GM18868 (cell line): ENCODE data around the gene CUX1.
"Not testable (repeated sequence)": the region's sequence is repeated elsewhere in the genome, so short reads cannot be mapped to it uniquely, and the experiment has no call there.

ENCODE experiments used
- ATAC-seq: cut with Tn5 transposase; IDR thresholded peaks from one replicate; pipeline ENCODE4 v1.9.1; 2021; ENCODE audit warnings: mild to moderate bottlenecking, moderate library complexity; ENCODE audit not compliant: unreplicated experiment

The CUX1 gene

DNA sequence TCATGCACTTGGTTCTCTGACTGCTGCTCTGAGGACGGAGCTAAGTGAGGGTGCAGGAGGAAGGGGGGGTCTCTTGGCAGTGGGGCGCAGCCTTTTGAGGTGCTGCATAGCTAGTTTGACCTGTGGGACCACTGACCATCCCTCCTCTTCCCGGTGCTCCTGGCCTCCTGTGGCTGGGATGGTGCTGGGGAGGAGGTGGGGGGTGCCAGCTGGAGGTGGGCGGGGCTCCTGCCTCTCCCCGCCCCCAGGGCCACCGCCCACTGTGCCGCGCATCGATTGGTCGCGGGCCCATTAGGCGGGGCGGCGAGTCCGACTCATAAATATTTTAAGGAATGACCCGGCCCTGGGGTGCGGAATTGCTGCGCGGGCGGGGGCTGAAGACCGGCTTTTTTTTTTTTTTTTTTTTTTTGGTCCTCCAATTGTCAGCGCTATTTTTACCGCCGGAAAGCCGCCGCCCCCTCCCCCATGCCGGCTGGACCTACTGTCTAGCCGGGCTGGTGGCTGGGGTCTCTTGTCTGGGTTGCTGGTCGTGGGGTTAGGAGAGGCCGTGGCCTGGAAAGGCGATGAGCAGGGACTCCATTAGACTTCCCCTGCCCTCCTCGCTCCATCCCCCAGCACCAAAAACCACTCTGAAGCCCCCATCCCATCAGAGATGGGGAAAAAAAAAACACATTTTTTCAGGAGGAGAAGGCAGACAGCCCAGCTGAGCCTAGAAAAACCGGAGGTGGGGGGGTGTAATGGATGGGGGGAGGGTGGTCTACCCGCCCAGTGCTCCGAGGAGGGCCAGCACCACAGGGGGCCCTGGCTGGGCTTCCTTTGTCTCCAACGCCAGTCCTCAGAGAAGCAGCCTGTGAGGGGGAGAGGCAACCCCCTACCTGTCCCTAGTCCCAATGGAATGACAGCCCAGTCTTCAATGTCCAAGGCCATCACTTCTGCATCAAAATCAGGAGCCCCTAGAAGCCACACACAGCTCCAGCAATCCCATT is 475.7 kb downstream of the CUX1 start:
- ATAC-seq: no peak

DNA sequence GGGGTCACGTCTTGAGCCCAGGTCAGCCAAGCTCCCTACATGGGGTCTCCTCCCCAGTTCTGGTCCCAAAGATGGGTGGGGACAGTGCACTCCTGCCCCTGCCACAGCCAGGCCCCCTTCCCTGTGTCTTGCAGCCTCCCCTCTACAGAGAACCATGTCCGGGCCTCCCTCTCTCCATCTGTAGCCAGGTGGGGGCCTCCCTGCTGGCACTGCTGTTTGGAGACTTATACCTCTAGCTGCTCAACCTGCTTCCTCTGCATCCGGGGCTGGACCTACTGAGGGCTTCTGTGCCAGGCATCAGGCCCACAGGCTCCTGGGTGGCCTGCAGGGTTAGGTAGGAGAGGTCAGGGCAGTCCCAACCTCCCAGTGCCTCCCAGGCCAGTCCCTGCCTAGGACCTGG is 477.2 kb downstream of the CUX1 start:
- ATAC-seq: no peak

DNA sequence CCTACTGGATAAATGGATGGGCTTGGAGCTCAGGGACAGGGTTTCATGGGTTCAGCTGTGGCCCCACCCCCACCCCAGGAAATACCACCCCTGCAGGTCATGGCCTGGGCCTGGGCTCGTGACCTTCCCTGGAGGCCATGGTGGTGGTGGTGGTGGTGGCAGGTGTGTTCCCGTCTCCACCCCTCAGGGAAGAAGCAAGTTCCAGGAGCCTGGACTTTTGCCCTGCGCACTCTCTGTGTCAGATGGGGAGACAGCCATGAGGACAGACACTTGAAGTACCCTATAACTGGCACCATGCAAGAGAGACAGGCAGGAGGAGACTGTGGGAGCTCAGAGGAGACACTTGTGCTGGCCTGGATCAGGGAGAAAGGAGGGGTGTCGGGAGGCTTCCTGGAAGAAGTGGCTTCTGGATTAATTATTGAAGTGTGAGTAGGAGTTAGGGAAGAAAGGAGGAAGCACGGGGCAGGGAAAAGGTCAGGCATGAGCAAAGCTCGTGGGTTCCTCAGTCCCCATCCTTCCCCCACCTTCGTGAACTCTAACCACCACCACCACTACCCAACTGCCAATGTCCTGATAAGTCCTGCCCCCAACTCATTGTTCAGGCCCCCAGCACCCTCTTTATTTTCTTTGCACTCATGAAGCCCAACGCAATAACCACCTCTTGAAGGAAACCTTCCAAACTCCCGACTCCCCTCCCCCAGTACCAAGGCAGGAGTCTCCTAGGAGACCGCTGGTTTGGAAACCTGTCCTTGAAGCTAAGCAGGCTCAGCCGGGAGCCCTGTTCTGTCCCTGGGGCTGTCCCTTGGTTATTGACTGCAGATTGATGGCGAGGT is 478.1 kb downstream of the CUX1 start:
- no peak for ATAC-seq

DNA sequence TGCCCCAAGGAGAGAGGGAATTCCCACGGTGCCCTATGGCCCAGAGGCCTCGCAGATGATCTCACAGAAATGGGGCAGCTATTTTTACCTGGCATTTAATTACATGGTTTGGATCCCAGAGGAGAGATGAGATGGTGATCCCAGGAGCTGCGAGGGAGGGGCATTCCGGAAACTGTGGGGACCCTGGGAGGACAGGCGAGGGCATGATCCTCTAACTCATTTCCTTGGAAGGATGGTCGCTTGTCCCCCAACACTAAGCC is 478.7 kb downstream of the CUX1 start:
- ATAC-seq: no peak

DNA sequence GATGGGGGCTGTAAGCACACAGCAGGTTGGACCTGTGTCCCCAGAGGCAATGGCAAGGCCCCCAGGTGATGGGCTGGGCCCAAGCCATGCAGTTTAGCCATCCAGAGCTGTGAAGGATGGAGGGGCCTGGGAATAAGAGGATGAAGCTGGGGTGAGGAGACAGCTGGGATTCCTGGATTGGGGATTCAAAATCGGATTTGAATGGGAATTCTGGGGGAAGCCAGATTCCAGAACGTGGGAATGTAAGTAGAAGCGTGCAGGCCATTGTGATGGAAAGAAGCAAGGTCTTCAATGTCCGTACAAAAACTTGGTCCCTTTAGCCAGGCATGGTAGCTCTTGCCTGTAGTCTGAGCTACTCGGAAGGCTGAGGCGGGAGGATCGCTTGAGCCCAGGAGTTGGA is 479.1 kb downstream of the CUX1 start:
- ATAC-seq: no peak

DNA sequence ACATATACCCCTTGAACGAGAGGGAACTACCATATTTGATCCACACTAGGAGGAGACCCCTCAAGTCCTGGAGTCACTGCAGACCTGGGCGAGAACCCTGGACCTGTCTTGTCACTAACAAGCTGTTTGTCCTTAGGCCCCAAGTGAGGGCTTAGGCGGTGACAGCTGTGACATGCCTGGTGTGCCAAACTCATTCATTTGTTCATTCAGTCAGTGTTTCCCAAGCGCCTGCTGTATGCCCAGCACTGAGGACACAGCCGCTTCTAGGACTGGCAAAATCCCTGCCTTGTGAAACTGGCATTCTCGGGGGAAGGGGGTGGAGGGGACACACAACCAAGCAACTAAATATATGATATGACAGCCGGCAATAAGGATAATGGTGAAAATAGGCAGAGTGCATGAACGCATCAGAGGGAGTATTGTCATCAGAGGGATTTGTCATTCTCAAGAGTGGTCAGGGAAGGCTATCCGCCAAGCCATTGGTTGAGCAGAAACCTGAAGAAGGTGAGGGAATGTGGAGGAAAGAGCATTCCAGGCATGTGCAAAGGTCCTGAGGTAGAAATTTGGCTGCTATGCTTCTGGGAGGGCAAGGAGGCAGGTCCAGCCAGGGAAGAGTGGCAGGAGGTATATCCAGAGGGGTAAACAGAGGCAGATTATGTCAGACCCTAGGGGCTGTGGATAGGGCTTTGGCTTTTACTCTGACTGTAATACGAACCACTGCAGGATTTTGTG is 480.2 kb downstream of the CUX1 start:
- ATAC-seq: no peak

DNA sequence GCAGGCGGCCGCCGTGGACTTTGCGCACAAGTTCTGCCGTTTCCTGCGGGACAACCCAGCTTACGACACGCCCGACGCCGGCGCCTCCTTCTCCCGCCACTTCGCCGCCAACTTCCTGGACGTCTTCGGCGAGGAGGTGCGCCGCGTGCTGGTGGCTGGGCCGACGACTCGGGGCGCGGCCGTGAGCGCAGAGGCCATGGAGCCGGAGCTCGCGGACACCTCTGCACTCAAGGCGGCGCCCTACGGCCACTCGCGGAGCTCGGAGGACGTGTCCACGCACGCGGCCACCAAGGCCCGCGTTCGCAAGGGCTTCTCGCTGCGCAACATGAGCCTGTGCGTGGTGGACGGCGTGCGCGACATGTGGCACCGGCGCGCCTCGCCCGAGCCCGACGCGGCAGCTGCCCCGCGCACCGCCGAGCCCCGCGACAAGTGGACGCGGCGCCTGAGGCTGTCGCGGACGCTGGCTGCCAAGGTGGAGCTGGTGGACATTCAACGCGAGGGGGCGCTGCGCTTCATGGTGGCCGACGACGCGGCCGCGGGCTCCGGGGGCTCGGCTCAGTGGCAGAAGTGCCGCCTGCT is 483.3 kb downstream of the CUX1 start:
- ATAC-seq: no peak

DNA sequence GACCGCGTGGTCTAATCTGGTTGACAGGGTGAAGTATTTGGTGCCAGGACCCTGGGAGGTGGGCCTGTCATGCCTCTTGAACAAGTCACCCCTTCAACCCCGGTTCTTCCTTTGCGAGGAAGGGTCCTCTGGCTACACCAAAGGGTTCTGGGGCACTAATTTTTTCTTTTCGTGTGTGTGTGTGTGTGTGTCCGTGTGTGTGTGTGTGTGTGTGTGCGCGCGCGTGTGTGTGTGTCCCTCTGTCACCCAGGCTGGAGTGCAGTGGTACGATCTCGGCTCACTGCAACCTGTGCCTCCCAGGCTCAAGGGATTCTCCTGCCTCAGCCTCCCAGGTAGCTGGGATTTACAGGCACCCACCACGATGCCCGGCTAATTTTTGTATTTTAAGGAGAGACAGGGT is 483.9 kb downstream of the CUX1 start:
- not testable (repeated sequence) for ATAC-seq

DNA sequence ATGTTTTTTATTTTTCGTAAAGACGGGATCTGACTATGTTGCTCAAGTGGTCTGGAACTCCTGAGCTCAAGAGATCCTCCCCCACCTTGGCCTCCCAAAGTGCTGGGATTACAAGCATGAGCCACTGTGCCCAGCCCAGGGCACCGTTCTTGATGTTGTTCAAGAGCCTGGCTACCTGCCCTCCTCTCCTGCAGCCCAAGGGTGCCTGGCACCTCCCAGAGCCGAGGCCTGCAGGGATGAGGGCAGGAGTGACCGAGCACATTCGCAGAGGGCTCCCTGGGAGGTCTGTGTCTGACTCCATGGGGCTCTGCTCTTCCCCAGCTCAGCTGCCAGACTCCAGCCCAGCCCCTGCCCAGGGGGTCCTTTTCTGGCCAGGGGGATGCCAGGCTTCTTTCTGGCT is 484.6 kb downstream of the CUX1 start:
- ATAC-seq: no peak

DNA sequence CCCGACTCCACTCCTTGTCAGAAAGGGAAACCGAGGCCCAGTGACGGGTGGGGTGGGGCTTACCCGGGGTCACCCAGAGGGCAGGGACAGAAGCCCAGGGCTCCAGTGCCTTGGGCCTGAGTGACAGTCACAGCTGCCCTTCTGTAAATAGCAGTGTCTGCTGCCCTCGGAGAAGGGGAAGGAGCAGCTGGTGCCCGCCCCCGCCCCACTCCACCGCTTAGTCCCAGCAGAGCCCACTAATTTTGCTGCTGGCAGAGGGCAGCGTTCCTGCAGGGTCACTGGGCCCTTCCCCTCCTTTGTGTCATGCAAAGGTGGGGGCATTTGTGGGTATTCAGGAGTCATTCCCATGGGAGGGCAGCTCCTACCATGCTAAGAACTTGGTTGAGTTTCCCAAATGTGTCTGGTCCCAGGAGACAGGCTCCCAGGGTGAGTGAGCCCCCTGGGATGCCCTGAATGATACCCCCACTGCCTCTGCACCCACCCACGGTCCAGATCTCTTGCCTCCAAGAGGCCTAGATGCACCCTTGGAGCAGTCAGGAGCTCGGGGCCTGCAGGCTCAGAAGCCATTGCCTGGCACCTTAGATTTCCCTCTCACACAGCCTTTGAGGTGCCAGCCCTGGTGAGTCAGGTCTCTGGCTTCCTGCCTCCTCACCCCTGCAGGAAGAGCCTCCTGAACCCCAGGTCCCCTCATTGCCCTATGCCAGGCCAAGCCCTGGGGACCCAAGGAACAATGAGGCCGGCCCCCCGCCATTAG is 486.4 kb downstream of the CUX1 start:
- no peak for ATAC-seq

DNA sequence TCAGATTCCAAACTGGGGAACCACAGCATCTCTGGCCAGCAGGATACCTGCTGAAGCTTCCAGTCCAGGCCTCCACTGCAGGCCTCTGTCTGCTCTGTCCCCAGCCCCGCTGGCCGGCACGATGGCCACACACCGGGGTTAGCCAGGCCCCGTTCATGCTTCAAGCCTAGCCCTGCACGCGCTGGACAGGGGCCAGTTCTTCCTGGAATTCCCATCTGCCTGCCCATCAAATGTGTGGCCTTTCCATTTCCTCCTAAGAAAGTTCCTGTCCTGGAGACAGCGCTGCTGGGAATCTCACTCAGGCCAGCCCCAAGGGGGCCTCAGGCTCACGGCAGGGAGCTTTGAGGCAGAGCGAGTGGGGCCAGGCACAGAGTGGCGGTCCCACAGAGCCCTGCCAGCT is 487.2 kb downstream of the CUX1 start:
- no peak for ATAC-seq

DNA sequence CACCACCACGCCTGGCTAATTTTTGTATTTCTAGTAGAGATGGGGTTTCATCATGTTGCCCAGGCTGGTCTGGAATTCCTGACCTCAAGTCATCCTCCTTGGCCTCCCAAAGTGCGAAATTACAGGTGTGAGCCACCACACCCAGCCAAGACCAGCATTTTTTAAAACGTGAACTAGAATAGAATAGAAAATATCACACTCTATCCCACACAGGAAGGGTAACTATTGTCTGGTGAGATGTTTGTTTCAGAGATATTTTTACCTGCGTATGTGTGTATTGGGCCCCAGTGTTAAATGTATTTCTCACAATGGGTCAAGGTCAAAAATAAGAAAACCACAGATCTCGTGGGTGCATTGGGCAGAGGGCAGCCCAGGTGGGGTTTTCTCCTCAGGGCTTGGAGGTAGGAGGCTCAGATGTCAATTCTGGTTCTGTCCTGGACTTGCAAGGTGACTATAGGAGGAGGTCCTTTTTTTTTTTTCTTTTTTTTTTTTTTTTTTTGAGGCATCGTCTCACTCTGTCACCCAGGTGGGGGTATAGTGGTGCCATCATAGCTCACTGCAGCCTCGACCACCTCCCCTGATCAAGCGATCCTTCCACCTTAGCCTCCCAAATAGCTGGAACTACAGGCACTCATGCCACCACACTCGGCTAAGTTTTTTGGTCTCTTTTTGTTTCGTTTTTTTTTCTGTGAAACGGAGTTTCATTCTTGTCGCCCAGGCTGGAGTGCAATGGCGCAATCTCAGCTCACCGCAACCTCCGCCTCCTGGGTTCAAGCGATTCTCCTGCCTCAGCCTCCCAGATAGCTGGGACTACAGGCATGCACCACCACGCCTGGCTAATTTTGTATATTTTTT is 488.2 kb downstream of the CUX1 start:
- ATAC-seq: peak; percentile 34

DNA sequence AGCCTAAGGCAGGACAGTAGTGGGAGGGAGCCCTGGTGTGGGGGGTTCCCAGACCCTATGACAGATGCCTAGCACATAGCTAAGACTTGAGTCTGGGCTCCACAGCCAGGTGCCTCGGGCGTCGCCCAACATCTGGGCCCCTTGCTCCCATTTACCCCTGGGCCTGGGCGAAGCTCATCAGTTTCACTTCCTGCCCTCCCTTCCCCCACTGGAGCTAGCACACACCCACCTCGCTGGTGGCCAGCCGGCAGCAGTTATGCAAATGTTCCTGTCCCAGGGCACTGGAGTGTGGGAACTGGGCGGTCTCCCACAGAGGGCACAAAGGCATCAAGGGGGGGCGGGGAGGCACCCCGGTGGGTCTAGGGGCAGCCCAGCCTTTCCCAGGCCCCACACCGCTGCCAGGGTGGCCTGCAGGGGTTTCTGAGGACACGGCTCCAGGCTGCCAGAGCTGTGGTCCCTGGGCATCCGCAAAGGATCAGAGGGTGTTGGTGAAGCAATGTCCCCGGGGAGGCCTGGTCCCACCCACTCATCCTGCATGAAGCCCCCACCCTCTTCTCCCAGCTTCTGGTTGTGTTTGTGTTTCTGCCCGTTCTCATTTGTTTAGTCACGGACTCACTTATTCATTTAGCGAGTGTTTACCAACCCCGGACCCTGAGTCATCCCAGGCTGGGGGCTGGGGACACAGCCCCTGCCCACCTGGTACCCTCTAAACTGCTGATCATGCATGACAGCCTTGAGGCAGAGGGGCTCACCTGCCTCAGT is 489.7 kb downstream of the CUX1 start:
- peak; percentile 73 for ATAC-seq

DNA sequence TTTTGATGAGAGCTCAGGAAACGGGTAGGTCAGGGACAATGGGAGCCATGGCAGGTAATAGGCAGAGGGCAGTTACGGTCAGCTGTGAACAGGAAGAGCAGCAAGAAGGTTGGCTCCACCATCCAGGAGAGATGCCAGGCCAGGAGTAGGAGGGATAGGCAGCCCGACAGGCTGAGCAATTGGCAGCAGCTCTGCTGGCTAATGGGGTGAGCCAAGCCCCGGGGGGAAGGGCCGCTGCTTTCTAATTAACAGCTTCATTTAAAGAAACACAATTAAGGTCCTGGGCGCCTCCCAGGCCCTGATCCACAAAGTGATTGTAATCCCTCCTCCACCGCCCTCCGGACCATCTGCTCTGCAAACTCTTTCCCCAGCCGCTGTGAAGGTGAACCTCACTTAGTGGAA is 493.0 kb downstream of the CUX1 start:
- no peak for ATAC-seq

DNA sequence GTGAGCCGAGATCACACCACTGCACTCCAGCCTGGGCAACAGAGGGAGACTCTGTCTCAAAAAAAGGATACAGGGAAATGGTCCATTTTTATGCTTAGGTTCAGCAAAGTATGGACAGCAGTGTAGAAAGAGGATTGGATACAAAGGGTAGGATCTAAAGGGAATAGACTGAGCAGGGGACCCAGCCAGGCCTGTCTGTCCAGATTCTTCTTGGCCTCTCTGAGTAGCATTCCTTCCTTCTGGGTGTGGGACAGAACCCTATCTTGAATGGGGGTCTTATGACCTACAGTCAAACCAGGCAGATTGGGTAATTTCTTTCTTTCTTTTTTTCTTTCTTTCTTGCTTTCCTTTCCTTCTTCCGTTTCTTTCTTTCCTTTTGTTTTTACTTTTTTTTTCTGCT is 494.9 kb downstream of the CUX1 start:
- ATAC-seq: no peak

DNA sequence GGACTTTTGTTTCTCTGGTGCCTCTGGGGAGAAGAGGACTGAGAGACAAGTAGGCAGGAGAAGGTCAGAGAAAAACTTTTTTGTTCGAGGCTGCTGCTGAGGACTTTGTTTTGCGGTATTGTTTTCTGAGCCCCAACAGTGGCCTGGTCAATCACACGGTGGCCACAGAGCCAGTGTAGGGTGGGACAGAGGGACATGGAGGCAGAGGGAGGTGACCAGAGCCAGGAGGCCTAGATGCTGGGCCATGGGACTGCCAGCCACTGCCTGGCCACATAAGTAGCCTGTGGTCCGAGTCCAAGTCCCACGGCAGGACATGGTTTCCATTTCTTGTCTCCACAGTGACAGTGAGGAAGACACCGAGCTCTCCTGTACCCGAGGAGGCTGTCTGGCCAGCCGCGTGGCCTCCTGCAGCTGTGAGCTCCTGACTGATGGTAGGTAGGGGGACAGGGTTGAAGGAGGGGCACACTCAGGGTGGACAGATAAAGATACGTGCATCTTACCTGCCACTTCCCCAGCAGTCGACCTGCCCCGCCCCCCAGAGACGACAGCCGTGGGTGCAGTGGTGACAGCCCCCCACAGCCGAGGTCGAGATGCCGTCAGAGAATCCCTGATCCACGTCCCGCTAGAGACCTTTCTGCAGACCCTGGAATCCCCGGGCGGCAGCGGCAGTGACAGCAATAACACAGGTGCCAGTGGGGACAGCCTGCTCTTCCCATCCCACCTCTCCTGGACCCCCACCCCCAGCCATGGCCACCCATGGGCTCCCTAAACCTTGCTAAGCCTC is 496.8 kb downstream of the CUX1 start:
- ATAC-seq: no peak

DNA sequence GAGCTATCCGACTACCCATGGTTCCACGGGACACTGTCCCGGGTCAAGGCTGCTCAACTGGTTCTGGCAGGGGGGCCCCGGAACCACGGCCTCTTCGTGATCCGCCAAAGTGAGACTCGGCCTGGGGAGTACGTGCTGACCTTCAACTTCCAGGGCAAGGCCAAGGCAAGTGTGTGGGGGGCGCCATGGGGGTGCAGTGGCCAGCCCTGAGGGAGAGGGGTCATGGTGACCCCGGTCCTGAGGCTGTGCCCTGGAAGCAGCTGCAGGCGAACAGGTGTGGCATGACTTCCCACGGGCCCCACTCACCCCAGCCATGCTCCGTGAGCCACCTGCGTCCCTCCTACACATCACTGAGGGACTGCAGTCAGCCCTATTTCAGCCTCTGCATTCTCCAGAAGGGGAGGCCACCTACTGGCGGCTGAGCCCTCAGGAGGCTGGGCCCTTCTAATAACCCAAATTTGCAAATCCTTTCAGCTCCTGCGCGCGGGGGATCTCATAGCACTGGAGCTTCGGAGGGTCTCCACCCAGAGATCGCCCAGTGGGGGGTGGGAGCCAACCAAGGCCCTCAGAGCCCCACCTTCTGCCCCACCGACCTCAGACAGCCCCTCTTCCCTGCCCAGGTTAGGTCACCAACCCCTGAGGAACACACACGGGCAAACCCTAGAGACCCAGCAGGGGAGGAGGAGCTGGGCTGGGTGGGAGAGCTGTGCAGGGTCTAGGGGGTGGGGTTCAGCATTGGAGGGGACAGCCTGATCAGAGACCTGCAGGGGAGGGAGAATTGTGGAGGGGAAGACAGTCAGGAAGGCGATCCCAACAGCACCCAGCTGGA is 500.0 kb downstream of the CUX1 start:
- ATAC-seq: no peak
